ENCODE measurements around the gene SCN1A.

GRCh38 chr2:166041613-166042012 is 86.2 kb downstream of the SCN1A start:
- TF ChIP-seq CTCF (IDR thresholded peaks at IDR 0.05), result no peak
- TF ChIP-seq POLR2A (IDR thresholded peaks at IDR 0.05), result no peak
- TF ChIP-seq EP300 (IDR thresholded peaks at IDR 0.05), result no peak

Data from sigmoid colon (tissue), 4 donors.